ENCODE measurements around the gene NAT8.
"Not testable (repeated sequence)": the region's sequence is repeated elsewhere in the genome, so short reads cannot be mapped to it uniquely, and the experiment has no call there.

The NAT8 gene

GRCh38 chr2:73669976-73670375 lies 27.8 kb upstream of the NAT8 start:
- H3K4me1 ChIP-seq (ENCODE audit: control insufficient read depth, insufficient read depth, low read length); H3K9me3 ChIP-seq (replicated peaks; ENCODE audit: low read length); H3K4me3 ChIP-seq (ENCODE audit: low read length); H3K27me3 ChIP-seq (ENCODE audit: control insufficient read depth, insufficient read depth, low read length); H3K36me3 ChIP-seq (ENCODE audit: insufficient read depth, low read length); H3K9ac ChIP-seq (ENCODE audit: low read depth, low read length); H3K4me2 ChIP-seq (ENCODE audit: low read length): not testable (repeated sequence)

DNA sequence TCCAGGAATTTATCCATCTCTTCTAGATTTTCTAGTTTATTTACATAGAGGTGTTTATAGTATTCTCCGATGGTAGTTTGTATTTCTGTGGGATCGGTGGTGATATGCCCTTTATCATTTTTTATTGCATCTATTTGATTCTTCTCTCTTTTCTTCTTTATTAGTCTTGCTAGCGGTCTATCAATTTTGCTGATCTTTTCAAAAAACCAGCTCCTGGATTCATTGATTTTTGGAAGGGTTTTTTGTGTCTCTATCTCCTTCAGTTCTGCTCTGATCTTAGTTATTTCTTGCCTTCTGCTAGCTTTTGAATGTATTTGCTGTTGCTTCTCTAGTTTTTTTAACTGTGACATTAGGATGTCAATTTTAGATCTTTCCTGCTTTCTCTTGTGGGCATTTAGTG lies 25.0 kb upstream of the NAT8 start:
- H3K9me3 ChIP-seq (replicated peaks; ENCODE audit: low read length); H3K4me3 ChIP-seq (ENCODE audit: low read length); H3K4me1 ChIP-seq (ENCODE audit: control insufficient read depth, insufficient read depth, low read length); H3K9ac ChIP-seq (ENCODE audit: low read depth, low read length); H3K4me2 ChIP-seq (ENCODE audit: low read length); H3K36me3 ChIP-seq (ENCODE audit: insufficient read depth, low read length): not testable (repeated sequence)
- peaks cover 11% of the 10 kb centered on the region for H3K27me3 ChIP-seq (ENCODE audit: control insufficient read depth, insufficient read depth, low read length)

DNA sequence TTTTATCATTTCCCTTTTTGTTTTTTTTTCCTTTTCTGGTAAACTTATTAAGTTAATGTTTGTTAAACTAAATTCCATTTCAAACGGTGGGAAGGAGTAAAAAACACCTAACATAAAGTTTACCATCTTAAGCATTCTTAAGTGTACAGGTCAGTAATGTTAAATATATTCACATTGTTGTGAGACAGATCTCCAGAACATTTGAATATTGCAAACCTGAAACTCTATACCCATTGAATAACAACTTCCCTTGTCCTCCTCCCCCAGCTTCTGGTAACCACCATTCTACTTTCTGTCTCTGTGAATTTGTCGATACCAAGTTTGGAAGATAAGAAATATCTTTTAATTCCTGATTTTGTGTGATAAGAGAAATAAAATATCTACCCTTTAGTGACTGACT lies 12.0 kb upstream of the NAT8 start:
- no peaks in the 10 kb centered on the region for H3K9me3 ChIP-seq (replicated peaks; ENCODE audit: low read length)

DNA sequence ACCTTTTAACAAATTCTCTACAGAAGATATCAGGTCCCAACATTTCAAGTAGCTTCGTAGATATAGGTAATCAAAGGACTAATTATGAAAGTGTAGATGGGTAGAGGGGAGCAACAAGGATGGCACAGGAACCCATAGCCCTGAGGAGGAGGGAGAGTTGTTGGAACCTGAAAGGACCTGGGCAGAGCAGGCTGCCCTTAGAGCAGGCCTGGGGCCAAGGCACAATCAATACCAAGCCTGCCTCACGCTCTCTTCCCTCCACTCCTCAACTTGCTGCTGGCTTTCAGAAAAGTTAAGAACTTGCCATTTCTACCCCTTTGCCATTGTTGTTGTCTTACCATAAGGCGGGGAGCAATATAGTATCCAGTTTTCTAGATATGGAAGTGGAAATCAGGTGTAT lies 10.1 kb upstream of the NAT8 start:
- no peak overlapping the region for H3K4me2 ChIP-seq (ENCODE audit: low read length)

More for the DNA sequence above, 12.0 kb upstream of the NAT8 start:
- peaks cover 20% of the 10 kb centered on the region for H3K27me3 ChIP-seq (ENCODE audit: control insufficient read depth, insufficient read depth, low read length)
- no peak overlapping the region for H3K9ac ChIP-seq (ENCODE audit: low read depth, low read length)
- H3K4me2 ChIP-seq (ENCODE audit: low read length), result no peak overlapping the region
- H3K36me3 ChIP-seq (ENCODE audit: insufficient read depth, low read length), result no peaks in the 10 kb centered on the region
- no peaks in the 10 kb centered on the region for H3K4me1 ChIP-seq (ENCODE audit: control insufficient read depth, insufficient read depth, low read length)
- H3K4me3 ChIP-seq (ENCODE audit: low read length), result no peak overlapping the region

GRCh38 chr2:73651591-73652230 lies 9.5 kb upstream of the NAT8 start:
- Histone ChIP-seq H3K36me3 (ENCODE audit: insufficient read depth, low read length) (no peaks in the 10 kb centered on the region), H3K27me3 (ENCODE audit: control insufficient read depth, insufficient read depth, low read length) (peaks cover 20% of the 10 kb centered on the region)

More for the DNA sequence above, 10.1 kb upstream of the NAT8 start:
- no peaks in the 10 kb centered on the region for H3K36me3 ChIP-seq (ENCODE audit: insufficient read depth, low read length)
- H3K4me1 ChIP-seq (ENCODE audit: control insufficient read depth, insufficient read depth, low read length), result no peaks in the 10 kb centered on the region
- H3K27me3 ChIP-seq (ENCODE audit: control insufficient read depth, insufficient read depth, low read length), result peaks cover 20% of the 10 kb centered on the region
- no peaks in the 10 kb centered on the region for H3K9me3 ChIP-seq (replicated peaks; ENCODE audit: low read length)
- no peak overlapping the region for H3K4me3 ChIP-seq (ENCODE audit: low read length)
- no peak overlapping the region for H3K9ac ChIP-seq (ENCODE audit: low read depth, low read length)

DNA sequence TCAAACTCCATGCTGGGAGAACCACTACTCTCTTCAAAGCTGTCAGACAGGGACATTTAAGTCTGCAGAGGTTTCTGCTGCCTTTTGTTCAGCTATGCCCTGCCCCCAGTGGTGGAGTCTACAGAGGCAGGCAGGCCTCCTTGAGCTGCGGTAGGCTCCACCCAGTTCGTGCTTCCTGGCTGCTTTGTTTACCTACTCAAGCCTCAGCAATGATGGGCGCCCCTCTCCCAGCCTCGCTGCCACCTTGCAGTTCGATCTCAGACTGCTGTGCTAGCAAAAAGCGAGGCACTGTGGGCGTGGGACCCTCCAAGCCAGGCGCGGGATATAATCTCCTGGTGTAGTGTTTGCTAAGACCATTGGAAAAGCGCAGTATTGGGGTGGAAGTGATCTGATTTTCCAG lies 5.5 kb upstream of the NAT8 start:
- H3K27me3 ChIP-seq (ENCODE audit: control insufficient read depth, insufficient read depth, low read length), result peaks cover 26% of the 10 kb centered on the region
- not testable (repeated sequence) for H3K9ac ChIP-seq (ENCODE audit: low read depth, low read length); H3K4me2 ChIP-seq (ENCODE audit: low read length); H3K4me3 ChIP-seq (ENCODE audit: low read length); H3K4me1 ChIP-seq (ENCODE audit: control insufficient read depth, insufficient read depth, low read length); H3K9me3 ChIP-seq (replicated peaks; ENCODE audit: low read length); H3K36me3 ChIP-seq (ENCODE audit: insufficient read depth, low read length)

More at GRCh38 chr2:73651591-73652230, 9.5 kb upstream of the NAT8 start:
- Histone ChIP-seq H3K9ac (ENCODE audit: low read depth, low read length) (no peak overlapping the region), H3K4me2 (ENCODE audit: low read length) (no peak overlapping the region), H3K9me3 (replicated peaks; ENCODE audit: low read length) (no peaks in the 10 kb centered on the region), H3K4me1 (ENCODE audit: control insufficient read depth, insufficient read depth, low read length) (no peaks in the 10 kb centered on the region), H3K4me3 (ENCODE audit: low read length) (no peak overlapping the region)

GRCh38 chr2:73641767-73642062 lies 507 bp downstream of the NAT8 start:
- H3K4me3 ChIP-seq (ENCODE audit: low read length), result no peak overlapping the region
- H3K4me2 ChIP-seq (ENCODE audit: low read length), result no peak overlapping the region

GRCh38 chr2:73640946-73641766 lies 1.1 kb downstream of the NAT8 start:
- Histone ChIP-seq H3K36me3 (ENCODE audit: insufficient read depth, low read length) (no peaks in the 10 kb centered on the region), H3K9me3 (replicated peaks; ENCODE audit: low read length) (no peaks in the 10 kb centered on the region), H3K27me3 (ENCODE audit: control insufficient read depth, insufficient read depth, low read length) (peaks cover 10% of the 10 kb centered on the region), H3K9ac (ENCODE audit: low read depth, low read length) (no peak overlapping the region), H3K4me2 (ENCODE audit: low read length) (no peak overlapping the region), H3K4me3 (ENCODE audit: low read length) (no peak overlapping the region), H3K4me1 (ENCODE audit: control insufficient read depth, insufficient read depth, low read length) (no peaks in the 10 kb centered on the region)

More at GRCh38 chr2:73641767-73642062, 507 bp downstream of the NAT8 start:
- Histone ChIP-seq H3K4me1 (ENCODE audit: control insufficient read depth, insufficient read depth, low read length) (no peaks in the 10 kb centered on the region), H3K9me3 (replicated peaks; ENCODE audit: low read length) (no peaks in the 10 kb centered on the region), H3K9ac (ENCODE audit: low read depth, low read length) (no peak overlapping the region), H3K36me3 (ENCODE audit: insufficient read depth, low read length) (no peaks in the 10 kb centered on the region), H3K27me3 (ENCODE audit: control insufficient read depth, insufficient read depth, low read length) (peaks cover 10% of the 10 kb centered on the region)

GRCh38 chr2:73640511-73640911 lies 1.7 kb downstream of the NAT8 start:
- Histone ChIP-seq H3K4me3 (ENCODE audit: low read length) (no peak overlapping the region), H3K4me2 (ENCODE audit: low read length) (no peak overlapping the region), H3K4me1 (ENCODE audit: control insufficient read depth, insufficient read depth, low read length) (no peaks in the 10 kb centered on the region), H3K27me3 (ENCODE audit: control insufficient read depth, insufficient read depth, low read length) (peaks cover 10% of the 10 kb centered on the region), H3K9ac (ENCODE audit: low read depth, low read length) (no peak overlapping the region), H3K36me3 (ENCODE audit: insufficient read depth, low read length) (no peaks in the 10 kb centered on the region), H3K9me3 (replicated peaks; ENCODE audit: low read length) (no peaks in the 10 kb centered on the region)

DNA sequence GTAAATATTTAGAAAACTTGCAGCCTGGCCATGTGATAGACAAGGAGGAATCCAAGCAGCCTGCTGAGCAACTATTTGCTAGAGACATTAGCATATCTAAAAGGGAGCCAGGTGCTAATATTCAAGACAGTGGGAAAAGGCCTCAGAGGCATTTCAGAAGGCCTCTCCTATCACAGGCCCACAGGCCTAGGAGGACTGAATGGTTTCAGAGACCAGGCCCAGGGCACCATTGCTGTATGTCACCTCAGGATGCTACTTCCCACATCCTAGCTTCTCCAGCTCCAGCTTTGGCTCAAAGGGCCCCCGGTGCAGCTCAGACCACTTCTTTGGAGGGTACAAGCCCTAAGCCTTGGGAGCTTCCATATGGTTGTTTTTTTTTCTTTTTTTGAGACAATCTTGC lies 3.8 kb downstream of the NAT8 start:
- Histone ChIP-seq H3K9ac (ENCODE audit: low read depth, low read length) (no peak overlapping the region), H3K4me2 (ENCODE audit: low read length) (no peak overlapping the region), H3K27me3 (ENCODE audit: control insufficient read depth, insufficient read depth, low read length) (peaks cover 4% of the 10 kb centered on the region), H3K9me3 (replicated peaks; ENCODE audit: low read length) (no peaks in the 10 kb centered on the region), H3K4me3 (ENCODE audit: low read length) (no peak overlapping the region), H3K36me3 (ENCODE audit: insufficient read depth, low read length) (no peaks in the 10 kb centered on the region), H3K4me1 (ENCODE audit: control insufficient read depth, insufficient read depth, low read length) (no peaks in the 10 kb centered on the region)

GRCh38 chr2:73636977-73637376 lies 5.2 kb downstream of the NAT8 start:
- H3K9me3 ChIP-seq (replicated peaks; ENCODE audit: low read length); H3K4me2 ChIP-seq (ENCODE audit: low read length); H3K4me1 ChIP-seq (ENCODE audit: control insufficient read depth, insufficient read depth, low read length); H3K27me3 ChIP-seq (ENCODE audit: control insufficient read depth, insufficient read depth, low read length); H3K36me3 ChIP-seq (ENCODE audit: insufficient read depth, low read length); H3K4me3 ChIP-seq (ENCODE audit: low read length); H3K9ac ChIP-seq (ENCODE audit: low read depth, low read length): not testable (repeated sequence)

- not testable (repeated sequence) for H3K4me3 ChIP-seq (ENCODE audit: low read length); H3K36me3 ChIP-seq (ENCODE audit: insufficient read depth, low read length); H3K27me3 ChIP-seq (ENCODE audit: control insufficient read depth, insufficient read depth, low read length); H3K9ac ChIP-seq (ENCODE audit: low read depth, low read length); H3K4me1 ChIP-seq (ENCODE audit: control insufficient read depth, insufficient read depth, low read length); H3K4me2 ChIP-seq (ENCODE audit: low read length); H3K9me3 ChIP-seq (replicated peaks; ENCODE audit: low read length)
Observed at GRCh38 chr2:73630662-73631266, 11.5 kb downstream of the NAT8 start.

Measured in skeletal muscle satellite cell (primary cell).